Loucy (cell line): ENCODE data around the gene ZC3H11A.

Experiments used
- H2AFZ ChIP-seq: fragments of 200-600 bp; sonication (generic); 2 replicates; pipeline ENCODE4 v1.6.0; 2016; ENCODE audit warnings: antibody characterized with exemption, mild to moderate bottlenecking, low read length, moderate library complexity
- H3F3A ChIP-seq: fragments of 200-600 bp; 2 replicates; pipeline ENCODE4 v1.6.0; 2016; ENCODE audit warnings: antibody characterized with exemption, low read depth, mild to moderate bottlenecking
- H3K27me3 ChIP-seq: fragments of 200-600 bp; sonication (generic); 2 replicates; pipeline ENCODE4 v1.6.1; 2014; ENCODE audit warnings: low read length, mild to moderate bottlenecking; ENCODE audit not compliant: insufficient read depth, poor library complexity, severe bottlenecking
- H3K36me3 ChIP-seq: fragments of 200-600 bp; sonication (generic); 2 replicates; pipeline ENCODE4 v1.6.1; 2016; ENCODE audit warnings: low read length; ENCODE audit not compliant: insufficient read depth
- H3K4me1 ChIP-seq: fragments of 200-600 bp; sonication (generic); 2 replicates; pipeline ENCODE4 v1.5.1; 2014; ENCODE audit warnings: low read length, mild to moderate bottlenecking; ENCODE audit not compliant: insufficient read depth, poor library complexity, severe bottlenecking
- H3K4me2 ChIP-seq: fragments of 200-600 bp; sonication (generic); 2 replicates; pipeline ENCODE4 v1.6.0; 2014; ENCODE audit warnings: antibody characterized with exemption, low read length, low read depth, mild to moderate bottlenecking; ENCODE audit not compliant: poor library complexity, severe bottlenecking
- H3K4me3 ChIP-seq: fragments of 200-600 bp; sonication (generic); 2 replicates; pipeline ENCODE4 v1.5.1; 2014; ENCODE audit warnings: low read length, mild to moderate bottlenecking, mixed read lengths; ENCODE audit not compliant: poor library complexity, severe bottlenecking
- H3K79me2 ChIP-seq: fragments of 200-600 bp; sonication (generic); 2 replicates; pipeline ENCODE4 v1.6.1; 2014; ENCODE audit warnings: low read length; ENCODE audit not compliant: insufficient read depth
- H3K9ac ChIP-seq: fragments of 200-600 bp; sonication (generic); 2 replicates; pipeline ENCODE4 v1.6.0; 2014; ENCODE audit warnings: mild to moderate bottlenecking, low read depth, low read length, moderate library complexity; ENCODE audit not compliant: poor library complexity, severe bottlenecking
- H3K9me2 ChIP-seq: fragments of 200-600 bp; sonication (generic); replicated peaks from 2 replicates; pipeline ENCODE4 v1.6.1; 2016; ENCODE audit warnings: low read depth, low read length, mixed read lengths
- H3K9me3 ChIP-seq: fragments of 200-600 bp; sonication (generic); 2 replicates; pipeline ENCODE4 v1.6.1; 2014; ENCODE audit warnings: mild to moderate bottlenecking, antibody characterized with exemption, low read length, low read depth; ENCODE audit not compliant: insufficient read depth
- H4K20me1 ChIP-seq: fragments of 200-600 bp; sonication (generic); 2 replicates; pipeline ENCODE4 v1.6.0; 2014; ENCODE audit warnings: antibody characterized with exemption, low read length, mild to moderate bottlenecking; ENCODE audit not compliant: insufficient read depth, poor library complexity, severe bottlenecking
- CTCF ChIP-seq: fragments of 200-600 bp; sonication (generic); conservative IDR thresholded peaks from 2 replicates; pipeline ENCODE4 v1.5.1; 2014; ENCODE audit warnings: mild to moderate bottlenecking, antibody characterized with exemption, low read length
- EZH2phosphoT487 ChIP-seq: fragments of 200-600 bp; IDR thresholded peaks from 2 replicates; pipeline ENCODE4 v1.6.1; 2018; ENCODE audit warnings: antibody characterized with exemption, mild to moderate bottlenecking, moderate library complexity, borderline replicate concordance

ZC3H11A gene

GRCh38 chr1:203839081-203839480, 43.7 kb downstream of the ZC3H11A start:
- Histone ChIP-seq H3K4me3 (no peak overlapping the region), H3K9ac (no peak overlapping the region), H3K27me3 (no peaks in the 10 kb centered on the region), H3K79me2 (no peaks in the 10 kb centered on the region), H3K36me3 (peaks cover 81% of the 10 kb centered on the region), H4K20me1 (peaks cover 3% of the 10 kb centered on the region), H3K9me3 (no peaks in the 10 kb centered on the region), H2AFZ (no peak overlapping the region), H3K9me2 (no peaks in the 10 kb centered on the region), H3K4me1 (no peaks in the 10 kb centered on the region), H3K4me2 (no peak overlapping the region), H3F3A (no peaks in the 10 kb centered on the region; the same call in 1 of the 2 replicates)
- TF ChIP-seq EZH2phosphoT487: no peak
- no peak for TF ChIP-seq CTCF

DNA sequence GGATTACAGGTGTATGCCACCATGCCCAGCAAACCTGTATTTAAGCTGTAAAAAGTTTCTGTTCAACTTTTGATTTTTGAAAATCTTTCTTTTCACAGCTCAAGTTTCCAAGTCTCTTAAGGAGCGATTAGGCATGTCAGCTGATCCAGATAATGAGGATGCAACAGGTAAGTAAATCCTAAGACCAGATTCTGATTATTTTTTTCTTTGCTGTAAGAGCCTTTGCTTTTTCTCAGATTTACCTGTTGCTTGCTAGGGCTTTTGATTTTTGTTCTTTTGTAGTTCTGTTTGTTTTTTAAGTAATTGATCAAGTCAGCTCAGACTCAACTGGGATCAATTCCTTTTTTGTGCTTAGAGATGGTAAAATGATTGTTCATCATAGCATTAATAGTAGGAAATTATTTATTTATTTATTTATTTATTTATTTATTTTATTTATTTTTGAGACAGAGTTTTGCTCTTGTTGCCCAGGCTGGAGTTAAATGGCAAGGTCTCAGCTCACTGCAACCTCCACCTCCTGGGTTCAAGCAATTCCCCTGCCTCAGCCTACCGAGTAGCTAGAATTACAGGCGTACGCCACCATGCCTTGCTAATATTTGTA, 44.9 kb downstream of the ZC3H11A start:
- Histone ChIP-seq H3K9me3 (no peaks in the 10 kb centered on the region), H3K36me3 (peaks cover 81% of the 10 kb centered on the region), H3K4me1 (no peaks in the 10 kb centered on the region), H3K9me2 (no peaks in the 10 kb centered on the region), H3F3A (no peaks in the 10 kb centered on the region; the same call in 1 of the 2 replicates), H3K27me3 (no peaks in the 10 kb centered on the region), H4K20me1 (peaks cover 6% of the 10 kb centered on the region), H3K4me2 (no peak overlapping the region), H3K4me3 (no peak overlapping the region), H2AFZ (no peak overlapping the region), H3K9ac (no peak overlapping the region), H3K79me2 (peaks cover 7% of the 10 kb centered on the region; the same call in 1 of the 2 replicates)
- TF ChIP-seq EZH2phosphoT487 (no peak), CTCF (no peak)

DNA sequence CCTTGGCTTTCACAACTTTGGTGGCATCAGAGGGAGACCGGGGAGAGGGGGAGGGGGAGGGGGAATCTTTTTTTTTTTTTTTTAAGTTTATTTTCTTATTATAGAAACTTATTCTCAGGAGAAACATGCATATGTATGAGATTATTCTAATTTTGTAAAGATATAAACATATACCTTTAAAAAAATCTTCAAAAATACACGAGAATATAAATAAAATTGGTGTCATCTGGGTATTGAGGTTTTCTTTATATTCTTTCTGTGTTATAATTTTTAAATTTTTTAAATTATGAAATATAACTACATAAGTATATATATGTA, 47.1 kb downstream of the ZC3H11A start:
- H3K4me3 ChIP-seq: no peak overlapping the region
- H3K36me3 ChIP-seq: peaks cover 81% of the 10 kb centered on the region
- no peaks in the 10 kb centered on the region for H3K9me2 ChIP-seq

More for the DNA sequence above, 47.1 kb downstream of the ZC3H11A start:
- Histone ChIP-seq H2AFZ (no peak overlapping the region), H4K20me1 (peaks cover 6% of the 10 kb centered on the region), H3F3A (no peaks in the 10 kb centered on the region; the same call in 1 of the 2 replicates), H3K9ac (no peak overlapping the region), H3K9me3 (no peaks in the 10 kb centered on the region), H3K4me1 (no peaks in the 10 kb centered on the region), H3K79me2 (peaks cover 8% of the 10 kb centered on the region; the same call in 1 of the 2 replicates), H3K4me2 (no peak overlapping the region), H3K27me3 (no peaks in the 10 kb centered on the region)
- TF ChIP-seq EZH2phosphoT487 (no peak), CTCF (no peak)
